H9 (cell line): ENCODE data around the gene OSBPL8. TPM values are rescaled to one million over a fixed set of nuclear protein-coding genes. Genes with fewer than 3 reads are reported as not detected.
A peak's percentile ranks its signal among the peaks of the same experiment; 100 is the strongest.

Experiments
- DNase-seq: peaks from one replicate; pipeline ENCODE4 v3.0.0-alpha.2; 2017
- H2AFZ ChIP-seq: one replicate; pipeline ENCODE4 v1.6.1; 2013; ENCODE audit warnings: mild to moderate bottlenecking, low read length, control low read depth, moderate library complexity
- H2AK5ac ChIP-seq: 2 replicates; pipeline ENCODE4 v1.6.1; 2013; ENCODE audit warnings: low read length, control low read depth, mixed read lengths; ENCODE audit not compliant: insufficient read length
- H2BK120ac ChIP-seq: one replicate; pipeline ENCODE4 v1.6.1; 2013; ENCODE audit warnings: low read depth, mild to moderate bottlenecking, low read length, control low read depth, inconsistent platforms; ENCODE audit not compliant: poor library complexity, severe bottlenecking
- H2BK12ac ChIP-seq: 2 replicates; pipeline ENCODE4 v1.6.1; 2013; ENCODE audit warnings: low read length, control low read depth, mixed read lengths, low read depth; ENCODE audit not compliant: insufficient read length
- H2BK15ac ChIP-seq: 2 replicates; pipeline ENCODE4 v1.6.1; 2013; ENCODE audit warnings: low read depth, low read length, control low read depth
- H2BK20ac ChIP-seq: one replicate; pipeline ENCODE4 v1.6.1; 2013; ENCODE audit warnings: low read depth, mild to moderate bottlenecking, low read length, control low read depth, inconsistent platforms; ENCODE audit not compliant: poor library complexity, severe bottlenecking
- H2BK5ac ChIP-seq: 2 replicates; pipeline ENCODE4 v1.6.1; 2013; ENCODE audit warnings: low read length, control low read depth, mixed read lengths; ENCODE audit not compliant: insufficient read length
- H3K14ac ChIP-seq: 2 replicates; pipeline ENCODE4 v1.6.1; 2013; ENCODE audit warnings: low read length, control low read depth; ENCODE audit not compliant: insufficient read depth
- H3K18ac ChIP-seq: 2 replicates; pipeline ENCODE4 v1.6.1; 2013; ENCODE audit warnings: low read depth, mild to moderate bottlenecking, mixed read lengths, low read length, control low read depth; ENCODE audit not compliant: insufficient read length
- H3K23ac ChIP-seq: 2 replicates; pipeline ENCODE4 v1.6.1; 2013; ENCODE audit warnings: low read length, control low read depth, mixed read lengths, low read depth; ENCODE audit not compliant: insufficient read length
- H3K23me2 ChIP-seq: 2 replicates; pipeline ENCODE4 v1.6.1; 2013; ENCODE audit warnings: low read depth, mild to moderate bottlenecking, mixed read lengths, low read length, control low read depth; ENCODE audit not compliant: insufficient read length, poor library complexity, severe bottlenecking
- H3K27ac ChIP-seq: 2 replicates; pipeline ENCODE4 v1.5.1; 2013; ENCODE audit warnings: low read length, control low read depth, mixed read lengths, low read depth; ENCODE audit not compliant: insufficient read length
- H3K27me3 ChIP-seq: 2 replicates; pipeline ENCODE4 v1.6.1; 2013; ENCODE audit warnings: low read length, control low read depth, inconsistent platforms; ENCODE audit not compliant: insufficient read depth
- H3K4ac ChIP-seq: 2 replicates; pipeline ENCODE4 v1.6.1; 2013; ENCODE audit warnings: low read depth, mild to moderate bottlenecking, control low read depth, inconsistent platforms, low read length, moderate library complexity
- H3K4me1 ChIP-seq: 2 replicates; pipeline ENCODE4 v1.6.1; 2013; ENCODE audit warnings: low read length, control low read depth, inconsistent platforms; ENCODE audit not compliant: insufficient read depth
- H3K4me2 ChIP-seq: 2 replicates; pipeline ENCODE4 v1.6.1; 2013; ENCODE audit warnings: low read length, control low read depth, mixed read lengths; ENCODE audit not compliant: insufficient read length, insufficient read depth
- H3K56ac ChIP-seq: 2 replicates; pipeline ENCODE4 v1.6.1; 2013; ENCODE audit warnings: low read depth, mild to moderate bottlenecking, mixed read lengths, low read length, control low read depth; ENCODE audit not compliant: insufficient read length
- H3K79me1 ChIP-seq: 2 replicates; pipeline ENCODE4 v1.6.1; 2013; ENCODE audit warnings: low read depth, mild to moderate bottlenecking, moderate library complexity, low read length, control low read depth, inconsistent platforms; ENCODE audit not compliant: insufficient read depth, poor library complexity, severe bottlenecking
- H3K79me2 ChIP-seq: 2 replicates; pipeline ENCODE4 v1.6.1; 2013; ENCODE audit warnings: low read length, control low read depth, inconsistent platforms; ENCODE audit not compliant: insufficient read depth
- H3K9ac ChIP-seq: 2 replicates; pipeline ENCODE4 v1.6.1; 2013; ENCODE audit warnings: low read length, control low read depth, mixed read lengths; ENCODE audit not compliant: insufficient read length; ENCODE audit errors: extremely low read depth
- H3K9me3 ChIP-seq: one replicate; pipeline ENCODE4 v1.6.1; 2013; ENCODE audit warnings: low read depth, low read length, inconsistent platforms; ENCODE audit not compliant: control insufficient read depth
- H3T11ph ChIP-seq: one replicate; pipeline ENCODE4 v1.6.1; 2013; ENCODE audit warnings: mild to moderate bottlenecking, low read length, control low read depth, inconsistent platforms
- H4K20me1 ChIP-seq: one replicate; pipeline ENCODE4 v1.6.1; 2013; ENCODE audit not compliant: control insufficient read depth, insufficient read length, insufficient read depth
- H4K5ac ChIP-seq: 2 replicates; pipeline ENCODE4 v1.6.1; 2013; ENCODE audit warnings: low read depth, mild to moderate bottlenecking, mixed read lengths, low read length, control low read depth; ENCODE audit not compliant: insufficient read length
- H4K8ac ChIP-seq: replicated peaks from 2 replicates; pipeline ENCODE4 v1.6.1; 2013; ENCODE audit warnings: low read length, control low read depth, mixed read lengths, low read depth; ENCODE audit not compliant: insufficient read length
- H4K91ac ChIP-seq: 2 replicates; pipeline ENCODE4 v1.6.1; 2013; ENCODE audit warnings: low read depth, mild to moderate bottlenecking, moderate library complexity, mixed read lengths, low read length, control low read depth; ENCODE audit not compliant: insufficient read length
- H3K27ac Mint-ChIP-seq, 3 experiments: 2 replicates in 2 of 3; 3 replicates in 1 of 3; pipeline ENCODE4 v1.8.0; 2020 to 2021; ENCODE audit warnings: mixed read lengths in 3 of 3, mild to moderate bottlenecking in 1 of 3, moderate library complexity in 1 of 3
- H3K27me3 Mint-ChIP-seq: 2 replicates; pipeline ENCODE4 v1.8.0; 2021; ENCODE audit warnings: low read depth, mild to moderate bottlenecking, moderate library complexity, mixed read lengths
- H3K36me3 Mint-ChIP-seq, 3 experiments: 2 replicates in 2 of 3; 3 replicates in 1 of 3; pipeline ENCODE4 v1.8.0; 2020 to 2021; ENCODE audit warnings: low read depth in 3 of 3, mixed read lengths in 3 of 3; ENCODE audit not compliant: insufficient read depth in 1 of 3
- H3K4me1 Mint-ChIP-seq, 2 experiments: 2 replicates each; pipeline ENCODE4 v1.8.0; 2020; ENCODE audit warnings: mixed read lengths in 2 of 2
- H3K4me3 Mint-ChIP-seq, 2 experiments: 2 replicates in 1 of 2; 3 replicates in 1 of 2; pipeline ENCODE4 v1.8.0; 2020 to 2021; ENCODE audit warnings: mild to moderate bottlenecking in 2 of 2, mixed read lengths in 2 of 2, moderate library complexity in 1 of 2
- H3K9me3 Mint-ChIP-seq, 2 experiments: 2 replicates in 1 of 2; 3 replicates in 1 of 2; pipeline ENCODE4 v1.8.0; 2020; ENCODE audit warnings: mild to moderate bottlenecking in 2 of 2, mixed read lengths in 2 of 2, moderate library complexity in 1 of 2
- WGBS: extraction: QIAGEN DNeasy Blood & Tissue Kit; methylation state at CpG from one replicate; pipeline ENCODE4 v1.1.7; 2013; ENCODE audit warnings: missing lambda C conversion rate, low lambda C conversion rate, mixed read lengths; ENCODE audit not compliant: insufficient read length; ENCODE audit errors: extremely low coverage; 5-methylcytosine and 5-hydroxymethylcytosine counted together
- total RNA-seq: library from RNA; stranded (reverse); gene quantifications from 2 replicates; pipeline ENCODE4 v1.2.1, GENCODE V29; 2021
- TF ChIP-seq, protein P1 (sequence below): fragments of 200-600 bp; sonication (generic); conservative IDR thresholded peaks from 3 replicates; pipeline ENCODE4 v1.8.0; 2021; ENCODE audit warnings: antibody characterized with exemption, mild to moderate bottlenecking

OSBPL8 gene
- total RNA-seq, 1 experiment from 2014 or later, result 61.2 TPM

DNA sequence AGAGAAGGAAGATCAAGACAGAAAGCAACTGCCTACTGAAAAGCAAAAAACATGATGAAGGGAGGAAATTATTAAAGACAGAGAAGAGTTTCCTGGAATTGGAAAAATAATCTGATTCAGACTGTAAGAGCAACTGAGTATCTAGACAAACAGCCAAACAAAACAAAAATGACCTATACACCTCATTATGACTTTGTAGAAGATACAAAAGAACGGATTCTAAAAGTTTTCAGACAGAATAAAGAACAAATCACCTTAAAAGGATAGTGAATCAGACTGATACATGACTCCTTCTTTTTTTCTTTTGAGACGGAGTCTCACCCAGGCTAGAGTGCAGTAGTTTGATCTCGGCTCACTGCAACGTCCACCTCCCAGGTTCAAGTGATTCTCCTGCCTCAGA is 10.4 kb downstream of the OSBPL8 start:
- H3K9ac ChIP-seq, result no peak overlapping the region
- H3K4ac ChIP-seq, result no peak overlapping the region
- H3K23me2 ChIP-seq, result no peaks in the 10 kb centered on the region
- H3K18ac ChIP-seq, result no peak overlapping the region
- no peaks in the 10 kb centered on the region for H3K9me3 ChIP-seq
- peaks cover 6% of the 10 kb centered on the region for H3K79me1 ChIP-seq
- H2BK5ac ChIP-seq, result no peak overlapping the region
- no peaks in the 10 kb centered on the region for H4K20me1 ChIP-seq
- H2AFZ ChIP-seq, result no peak overlapping the region
- H3K27ac ChIP-seq, result no peak overlapping the region
- no peak overlapping the region for H4K91ac ChIP-seq
- Mint-ChIP-seq H3K27me3 (no peaks in the 10 kb centered on the region), H3K9me3 (no peaks in the 10 kb centered on the region), H3K4me1 (peaks cover 41 to 65% of the 10 kb centered on the region in 2 experiments), H3K4me3 (no peak overlapping the region), H3K27ac (peak overlapping the region; percentile 0 to 71 (median 55); a peak in 6 of 7 replicates), H3K36me3 (no peaks in the 10 kb centered on the region)
- TF ChIP-seq, protein P1, sequence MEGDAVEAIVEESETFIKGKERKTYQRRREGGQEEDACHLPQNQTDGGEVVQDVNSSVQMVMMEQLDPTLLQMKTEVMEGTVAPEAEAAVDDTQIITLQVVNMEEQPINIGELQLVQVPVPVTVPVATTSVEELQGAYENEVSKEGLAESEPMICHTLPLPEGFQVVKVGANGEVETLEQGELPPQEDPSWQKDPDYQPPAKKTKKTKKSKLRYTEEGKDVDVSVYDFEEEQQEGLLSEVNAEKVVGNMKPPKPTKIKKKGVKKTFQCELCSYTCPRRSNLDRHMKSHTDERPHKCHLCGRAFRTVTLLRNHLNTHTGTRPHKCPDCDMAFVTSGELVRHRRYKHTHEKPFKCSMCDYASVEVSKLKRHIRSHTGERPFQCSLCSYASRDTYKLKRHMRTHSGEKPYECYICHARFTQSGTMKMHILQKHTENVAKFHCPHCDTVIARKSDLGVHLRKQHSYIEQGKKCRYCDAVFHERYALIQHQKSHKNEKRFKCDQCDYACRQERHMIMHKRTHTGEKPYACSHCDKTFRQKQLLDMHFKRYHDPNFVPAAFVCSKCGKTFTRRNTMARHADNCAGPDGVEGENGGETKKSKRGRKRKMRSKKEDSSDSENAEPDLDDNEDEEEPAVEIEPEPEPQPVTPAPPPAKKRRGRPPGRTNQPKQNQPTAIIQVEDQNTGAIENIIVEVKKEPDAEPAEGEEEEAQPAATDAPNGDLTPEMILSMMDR, result no peak
- no peak overlapping the region for H3K14ac ChIP-seq
- no peak overlapping the region for H2AK5ac ChIP-seq
- no peak overlapping the region for H2BK120ac ChIP-seq
- no peaks in the 10 kb centered on the region for H3K27me3 ChIP-seq
- H2BK20ac ChIP-seq, result no peak overlapping the region
- no peak overlapping the region for H3K23ac ChIP-seq
- no peak for DNase-seq
- WGBS, result no CpG with 5 or more reads among the region's 4 CpGs
- no peak overlapping the region for H3K56ac ChIP-seq
- no peak overlapping the region for H4K8ac ChIP-seq
- H3K4me2 ChIP-seq, result no peak overlapping the region
- peaks cover 8% of the 10 kb centered on the region; the same call in 1 of the 2 replicates for H3K79me2 ChIP-seq
- H4K5ac ChIP-seq, result no peak overlapping the region
- H2BK15ac ChIP-seq, result no peak overlapping the region
- H3T11ph ChIP-seq, result no peak overlapping the region
- H2BK12ac ChIP-seq, result no peak overlapping the region
- H3K4me1 ChIP-seq, result peaks cover 2% of the 10 kb centered on the region; the same call in 1 of the 2 replicates
